SK-N-SH treated with all-trans-retinoic acid at 6 μM for 48 hours (cell line): Measurements from ENCODE around the gene UGT1A3.
"Not testable (repeated sequence)": the region's sequence is repeated elsewhere in the genome, so short reads cannot be mapped to it uniquely, and the experiment has no call there.

Source experiments
- ATAC-seq: fragments of 200-7000 bp; cut with Tn5 transposase; 3 replicates; pipeline ENCODE4 v1.9.1; 2020; ENCODE audit warnings: mild to moderate bottlenecking, moderate library complexity
- CREB5 ChIP-seq: fragments of 250-450 bp; sonication (Bioruptor Pico); IDR thresholded peaks from 2 replicates; pipeline ENCODE4 v1.5.1; 2020; ENCODE audit warnings: low read depth, mild to moderate bottlenecking, moderate library complexity
- CSDC2 ChIP-seq: fragments of 250-450 bp; sonication (Bioruptor Pico); IDR thresholded peaks from 2 replicates; pipeline ENCODE4 v1.5.0; 2020; ENCODE audit warnings: mild to moderate bottlenecking, moderate library complexity
- CSRNP3 ChIP-seq: fragments of 250-450 bp; sonication (Bioruptor Pico); IDR thresholded peaks from 2 replicates; pipeline ENCODE4 v1.5.1; 2021; ENCODE audit warnings: mild to moderate bottlenecking, moderate library complexity
- ESRRG ChIP-seq: fragments of 250-450 bp; sonication (Bioruptor Pico); IDR thresholded peaks from 2 replicates; pipeline ENCODE4 v1.6.1; 2021; ENCODE audit warnings: mild to moderate bottlenecking
- ISL1 ChIP-seq: fragments of 250-450 bp; sonication (Bioruptor Pico); IDR thresholded peaks from 2 replicates; pipeline ENCODE4 v2.1.2; 2022; ENCODE audit warnings: mild to moderate bottlenecking, moderate library complexity
- PATZ1 ChIP-seq: fragments of 250-450 bp; sonication (Bioruptor Pico); IDR thresholded peaks from 2 replicates; pipeline ENCODE4 v1.8.0; 2020; ENCODE audit warnings: mild to moderate bottlenecking, moderate library complexity, borderline replicate concordance
- POU6F1 ChIP-seq: fragments of 250-450 bp; sonication (Bioruptor Pico); IDR thresholded peaks from 2 replicates; pipeline ENCODE4 v1.8.0; 2021; ENCODE audit warnings: low read depth, mild to moderate bottlenecking, moderate library complexity, borderline replicate concordance
- PPARA ChIP-seq: fragments of 250-450 bp; sonication (Bioruptor Pico); IDR thresholded peaks from 2 replicates; pipeline ENCODE4 v1.5.0; 2020; ENCODE audit warnings: mild to moderate bottlenecking, borderline replicate concordance
- SNAI2 ChIP-seq: fragments of 250-450 bp; sonication (Bioruptor Pico); IDR thresholded peaks from 2 replicates; pipeline ENCODE4 v1.5.0; 2020; ENCODE audit warnings: mild to moderate bottlenecking, moderate library complexity
- TCF4 ChIP-seq: fragments of 250-450 bp; sonication (Bioruptor Pico); IDR thresholded peaks from 2 replicates; pipeline ENCODE4 v1.8.0; 2021; ENCODE audit warnings: mild to moderate bottlenecking, moderate library complexity, borderline replicate concordance
- TOX ChIP-seq: fragments of 250-450 bp; sonication (Bioruptor Pico); IDR thresholded peaks from 2 replicates; pipeline ENCODE4 v1.8.0; 2021; ENCODE audit warnings: mild to moderate bottlenecking, moderate library complexity, borderline replicate concordance
- TSHZ2 ChIP-seq: fragments of 250-450 bp; sonication (Bioruptor Pico); IDR thresholded peaks from 2 replicates; pipeline ENCODE4 v1.5.0; 2020; ENCODE audit warnings: mild to moderate bottlenecking, moderate library complexity
- ZFP3 ChIP-seq: fragments of 250-450 bp; sonication (Bioruptor Pico); IDR thresholded peaks from 2 replicates; pipeline ENCODE4 v1.5.0; 2020; ENCODE audit warnings: mild to moderate bottlenecking, moderate library complexity
- ZNF565 ChIP-seq: fragments of 450-650 bp; formaldehyde crosslinking; conservative IDR thresholded peaks from 2 replicates; pipeline ENCODE4 v1.5.0; 2020; ENCODE audit warnings: low read depth, mild to moderate bottlenecking, moderate library complexity
- ZNF70 ChIP-seq: fragments of 450-650 bp; formaldehyde crosslinking; IDR thresholded peaks from 2 replicates; pipeline ENCODE4 v1.5.0; 2020; ENCODE audit warnings: mild to moderate bottlenecking, moderate library complexity

UGT1A3 gene

GRCh38 chr2:233743464-233744259 is 14.8 kb downstream of the UGT1A3 start:
- ATAC-seq = no peak
- no peak for TF ChIP-seq TSHZ2 (CRISPR knock-in tag)
- TF ChIP-seq ZNF565 (CRISPR knock-in tag) = no peak
- no peak for TF ChIP-seq TOX (CRISPR knock-in tag)
- TF ChIP-seq CSRNP3 = no peak
- no peak for TF ChIP-seq POU6F1 (CRISPR knock-in tag)
- no peak for TF ChIP-seq ISL1 (CRISPR knock-in tag)
- no peak for TF ChIP-seq PPARA
- TF ChIP-seq PATZ1 (CRISPR knock-in tag) = no peak
- TF ChIP-seq SNAI2 = no peak
- TF ChIP-seq TCF4 (CRISPR knock-in tag) = no peak
- no peak for TF ChIP-seq ZFP3
- TF ChIP-seq CSDC2 (CRISPR knock-in tag) = no peak
- no peak for TF ChIP-seq ZNF70 (CRISPR knock-in tag)
- TF ChIP-seq ESRRG (CRISPR knock-in tag) = no peak

- no peak for ATAC-seq
- no peak for TF ChIP-seq TCF4 (CRISPR knock-in tag)
- no peak for TF ChIP-seq SNAI2
- TF ChIP-seq ZNF565 (CRISPR knock-in tag) = no peak
- no peak for TF ChIP-seq CREB5 (CRISPR knock-in tag)
Measured at GRCh38 chr2:233745073-233745755, 16.4 kb downstream of the UGT1A3 start.

- ATAC-seq = not testable (repeated sequence)
Measured at GRCh38 chr2:233745838-233746237, 17.0 kb downstream of the UGT1A3 start.

- TF ChIP-seq ZNF70 (CRISPR knock-in tag) = no peak
- peak; percentile 47 for TF ChIP-seq ISL1 (CRISPR knock-in tag)
- TF ChIP-seq ZNF565 (CRISPR knock-in tag) = no peak
- no peak for ATAC-seq
Measured at GRCh38 chr2:233746475-233747282, 17.8 kb downstream of the UGT1A3 start.
